OCI-M1 (cell line): Measurements from ENCODE around the gene FLT4.
A peak's percentile ranks its signal among the peaks of the same experiment; 100 is the strongest.

ENCODE experiments used
- DNase-seq: peaks from one replicate; lab custom pipeline; 2025; lab: John Stamatoyannopoulos, UW

The FLT4 gene

GRCh38 chr5:180592176-180592575 is 57.2 kb downstream of the FLT4 start:
- no peak for DNase-seq

- DNase-seq, result no peak
Observed at GRCh38 chr5:180591311-180591887, 58.0 kb downstream of the FLT4 start, which contains the start of gene SCGB3A1. Gene SCGB3A1, minus strand, starts transcription at chr5:180591499. Its CDS starts 37 bp downstream, at chr5:180591462.

DNA sequence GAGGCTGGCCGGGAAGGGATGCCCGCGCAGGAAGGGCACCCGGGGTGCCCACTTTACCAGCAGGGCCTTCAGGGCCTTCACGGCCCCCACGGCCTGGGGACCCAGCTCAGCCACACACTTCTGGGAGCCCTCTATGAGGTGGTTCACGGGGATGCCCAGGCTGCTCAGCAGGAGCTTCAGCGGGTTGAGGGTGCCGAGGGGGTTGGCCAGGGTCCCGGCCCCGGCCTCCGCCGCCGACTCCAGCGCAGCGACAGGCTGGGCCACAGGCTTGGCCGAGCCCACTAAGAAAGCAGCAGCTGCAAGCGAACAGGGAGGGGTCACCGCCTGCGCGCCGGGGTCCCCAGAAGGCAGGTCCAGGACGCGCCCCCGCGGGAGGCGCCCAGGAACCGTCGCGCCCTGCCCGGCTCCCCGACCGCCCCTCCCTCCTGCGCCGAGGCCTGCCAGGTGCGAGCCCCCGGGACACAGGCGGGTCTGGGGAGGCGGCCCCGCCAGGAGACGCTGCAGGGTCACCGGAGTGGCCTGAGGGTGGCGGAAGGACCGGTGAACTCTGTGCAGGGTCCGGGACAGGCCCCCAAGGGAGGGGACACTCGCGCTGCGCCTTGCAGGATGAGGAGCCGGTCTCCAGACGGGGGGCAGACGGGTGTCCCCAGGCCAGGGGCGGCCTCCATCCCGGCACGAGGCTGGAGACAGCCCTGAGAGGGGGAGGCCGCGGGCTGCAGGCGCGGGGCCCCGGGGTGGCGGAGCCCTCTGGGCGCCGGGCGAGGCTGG is 58.7 kb downstream of the FLT4 start:
- no peak for DNase-seq

DNA sequence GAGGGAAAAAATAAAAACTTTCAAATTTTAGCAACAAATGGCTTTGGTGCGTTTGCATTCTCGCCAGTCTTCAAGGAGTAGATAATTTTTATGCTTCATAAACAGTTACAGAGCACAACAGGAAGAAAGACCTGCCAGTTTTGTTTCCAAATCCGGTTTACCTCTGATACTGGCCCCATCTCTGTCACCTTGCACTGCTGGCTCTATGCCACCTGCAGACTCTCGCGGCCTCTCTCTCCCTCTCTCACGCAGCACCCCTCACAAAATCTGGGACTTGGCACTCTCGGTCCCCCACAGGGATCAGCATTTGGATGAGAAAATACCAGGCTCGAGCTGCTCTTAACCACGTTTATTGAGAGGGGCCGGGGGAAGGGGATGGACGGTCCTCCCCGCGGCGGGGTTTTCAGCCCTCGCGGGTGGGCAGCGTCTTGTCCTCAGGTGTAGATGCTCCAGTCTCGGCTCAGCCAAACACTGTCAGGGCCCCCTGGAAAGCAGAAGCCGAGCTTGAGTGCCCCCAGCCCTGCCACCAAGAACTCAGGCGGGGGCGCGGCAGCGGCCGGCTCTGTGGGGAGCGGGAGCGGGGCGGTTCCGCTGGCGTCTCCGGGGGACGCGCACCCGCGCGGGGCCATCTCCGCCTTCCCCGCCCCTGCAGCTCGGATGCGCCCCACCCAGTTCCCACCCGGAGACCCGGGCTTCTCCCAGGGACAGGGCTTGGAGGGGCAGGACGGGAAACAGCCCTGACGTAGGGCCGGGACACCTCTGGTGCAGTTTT is 59.4 kb downstream of the FLT4 start:
- no peak for DNase-seq

- DNase-seq, result no peak
Observed at GRCh38 chr5:180586870-180587269, 62.5 kb downstream of the FLT4 start.

- no peak for DNase-seq
Observed at GRCh38 chr5:180586204-180586603, 63.2 kb downstream of the FLT4 start.

DNA sequence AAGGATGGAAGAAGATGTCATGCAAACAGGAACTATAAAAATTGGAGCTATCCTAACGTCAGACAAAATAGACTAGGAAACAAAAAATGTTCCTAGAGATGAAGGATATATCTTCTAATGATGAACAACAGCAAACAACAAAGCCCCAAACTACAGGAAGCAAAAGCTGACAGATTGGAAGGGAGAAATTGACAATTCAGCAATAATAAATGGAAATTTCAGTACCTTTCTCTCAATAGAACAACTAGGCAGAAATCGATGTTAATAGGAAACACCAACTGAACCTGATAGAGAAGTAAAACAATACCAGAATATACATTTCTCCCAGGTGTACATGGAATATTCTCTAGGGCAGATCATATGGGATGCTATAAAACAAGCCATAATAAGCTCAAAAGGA is 65.7 kb downstream of the FLT4 start:
- no peak for DNase-seq

GRCh38 chr5:180580681-180581080 is 68.7 kb downstream of the FLT4 start:
- DNase-seq, result no peak

DNA sequence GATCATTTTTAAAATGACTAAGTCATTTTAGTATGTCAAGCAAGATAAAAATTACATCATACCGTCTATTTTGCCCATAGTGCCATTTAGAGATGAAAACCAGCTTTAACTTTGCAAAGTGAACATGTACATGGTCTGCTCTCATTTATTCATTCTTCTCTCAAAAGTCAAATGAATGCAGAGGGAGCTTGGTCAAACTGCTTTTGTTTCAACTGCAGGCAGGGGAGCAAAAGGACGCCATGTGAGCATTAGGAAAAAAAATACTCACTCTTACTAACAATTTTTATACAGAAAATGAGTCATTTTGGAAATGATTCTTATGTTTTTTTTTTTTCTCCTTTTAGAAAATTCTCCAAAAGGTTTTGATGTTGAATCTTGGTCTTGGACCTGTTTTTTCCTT is 73.8 kb downstream of the FLT4 start:
- no peak for DNase-seq

DNA sequence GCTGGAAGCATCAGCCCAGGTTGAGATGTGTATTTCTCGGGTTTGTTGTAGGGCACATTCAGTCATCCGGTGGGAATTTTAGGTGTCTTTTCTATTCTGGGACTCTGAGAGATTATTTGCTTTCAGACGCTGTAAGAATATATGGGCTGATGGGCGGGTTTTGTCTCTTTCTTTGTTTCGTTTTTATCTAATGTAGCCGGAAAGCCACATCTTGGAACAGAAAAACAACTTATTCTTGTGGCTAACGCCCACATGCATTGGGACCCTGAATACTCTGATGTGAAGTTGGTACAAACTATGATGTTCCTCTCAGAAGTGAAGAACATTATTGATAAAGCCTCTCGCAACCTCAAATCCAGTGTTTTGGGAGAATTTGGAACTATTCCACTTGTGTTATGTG is 80.5 kb downstream of the FLT4 start:
- DNase-seq, result no peak

DNA sequence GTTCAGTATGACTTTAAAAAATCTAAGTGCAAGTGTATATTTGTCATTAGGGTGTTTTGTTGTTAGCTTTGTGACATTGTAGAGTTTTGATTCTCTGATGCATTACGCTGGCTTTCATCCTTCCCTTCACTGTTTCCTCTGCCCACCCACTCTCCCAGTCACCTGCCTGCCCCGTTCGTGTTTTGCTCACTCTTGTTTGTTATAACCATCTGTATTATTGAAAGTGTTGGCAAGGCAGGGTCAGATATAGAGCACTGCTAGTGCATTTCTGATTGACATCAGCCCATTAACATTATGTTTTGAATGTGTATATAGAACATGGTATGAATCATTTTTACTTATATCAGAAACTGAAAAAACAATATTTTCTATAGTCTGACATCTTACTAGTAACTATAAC is 85.4 kb downstream of the FLT4 start:
- DNase-seq, result no peak

DNA sequence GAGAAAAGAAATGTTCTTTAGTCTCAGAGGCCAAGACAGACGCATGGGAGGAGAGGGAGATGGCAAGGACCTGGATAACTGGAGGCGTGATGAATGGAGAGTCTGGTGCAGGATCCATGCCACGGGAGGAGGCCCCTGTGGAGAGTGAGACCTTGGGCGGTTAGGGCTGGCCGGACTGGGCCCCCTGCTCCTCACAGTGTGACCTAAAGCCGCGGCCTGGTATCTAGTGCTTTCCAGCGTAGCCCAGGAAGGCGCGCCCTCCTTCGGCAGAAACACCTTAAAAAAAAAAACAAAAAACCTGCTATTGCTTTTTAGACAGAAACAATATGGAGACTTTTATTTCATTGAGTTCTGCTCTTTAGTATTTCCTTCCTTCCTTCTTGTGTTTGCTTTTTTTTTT is 91.2 kb downstream of the FLT4 start:
- no peak for DNase-seq

GRCh38 chr5:180557217-180557809 is 92.1 kb downstream of the FLT4 start:
- no peak for DNase-seq

DNA sequence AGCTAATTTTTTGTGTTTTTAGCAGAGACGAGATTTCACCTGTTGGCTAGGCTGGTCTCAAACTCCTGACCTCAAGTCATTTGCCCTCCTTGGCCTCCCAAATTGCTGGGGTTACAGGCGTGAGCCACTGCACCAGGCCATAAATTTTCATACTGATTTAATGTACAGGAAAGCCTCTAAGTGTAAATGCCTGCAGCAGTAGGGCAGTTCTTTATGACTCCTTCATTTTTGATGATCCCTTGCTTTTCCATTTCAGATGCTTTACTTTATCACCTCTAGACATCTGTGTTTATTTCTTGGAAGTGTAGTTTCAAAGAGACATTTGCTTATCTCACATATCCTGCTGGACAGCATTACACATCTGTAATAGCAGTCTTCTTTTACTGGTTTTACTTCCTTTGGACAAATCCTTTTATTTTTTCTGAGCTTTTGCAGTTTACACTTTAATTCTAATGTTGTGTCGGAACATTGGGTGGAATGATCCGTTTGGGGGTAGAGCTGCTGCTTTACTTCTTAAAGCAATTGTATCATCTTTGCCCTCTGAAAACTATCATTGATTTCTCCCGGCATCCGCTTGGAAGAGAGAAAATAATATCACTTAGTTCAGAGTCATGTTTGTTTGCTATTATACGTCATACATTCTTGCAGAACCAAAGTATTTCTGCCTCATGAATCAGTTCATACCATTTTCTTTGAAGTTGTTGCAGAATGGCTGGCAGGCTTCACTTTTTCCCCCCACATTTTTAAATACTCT is 94.1 kb downstream of the FLT4 start:
- DNase-seq, result peak; percentile 94

DNA sequence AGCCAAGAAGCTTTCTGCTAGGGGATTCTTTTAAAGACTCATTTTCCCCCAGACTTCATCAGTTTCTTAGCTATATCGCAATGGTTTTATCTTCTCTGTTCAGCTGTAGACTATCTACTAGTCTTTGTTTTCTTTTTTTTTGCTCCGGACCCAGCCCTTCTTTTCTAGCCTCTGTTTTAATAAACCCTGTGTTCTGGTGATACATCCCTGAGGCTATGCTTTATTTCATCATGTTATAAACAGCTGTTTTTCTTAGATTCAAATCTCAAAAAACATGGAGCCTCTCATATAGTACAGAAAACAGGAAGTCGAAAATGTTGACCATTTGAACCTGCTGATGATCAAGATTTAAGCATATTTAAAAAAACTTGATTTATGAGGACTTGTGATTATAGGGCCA is 95.9 kb downstream of the FLT4 start:
- peak; percentile 96 for DNase-seq
